ENCODE measurements around the gene OR4B1.
"Not testable (repeated sequence)": the region's sequence is repeated elsewhere in the genome, so short reads cannot be mapped to it uniquely, and the experiment has no call there.

The OR4B1 gene

GRCh38 chr11:48216510-48216909 lies at the start of gene OR4B1:
OR4B1 (plus strand) TSS chr11:48216810; CDS start chr11:48216810, 0 bp downstream.
- DNase-seq: no peak

- no peak for DNase-seq
Measured at GRCh38 chr11:48167380-48167779, 49.2 kb upstream of the OR4B1 start.

GRCh38 chr11:48168815-48169214 lies 47.8 kb upstream of the OR4B1 start:
- DNase-seq: no peak

GRCh38 chr11:48169259-48169658 lies 47.4 kb upstream of the OR4B1 start:
- no peak for DNase-seq

- no peak for DNase-seq
Measured at GRCh38 chr11:48169717-48170116, 46.9 kb upstream of the OR4B1 start.

- no peak for DNase-seq
Measured at GRCh38 chr11:48170241-48171233, 46.1 kb upstream of the OR4B1 start.

GRCh38 chr11:48172818-48173609 lies 43.6 kb upstream of the OR4B1 start:
- DNase-seq: peak; percentile 16

GRCh38 chr11:48177661-48178060 lies 38.9 kb upstream of the OR4B1 start:
- DNase-seq: no peak

GRCh38 chr11:48180627-48181026 lies 36.0 kb upstream of the OR4B1 start:
- no peak for DNase-seq

- DNase-seq: no peak
Measured at GRCh38 chr11:48182860-48183526, 33.6 kb upstream of the OR4B1 start.

GRCh38 chr11:48184452-48184851 lies 32.2 kb upstream of the OR4B1 start:
- DNase-seq: no peak

GRCh38 chr11:48190906-48191654 lies 25.5 kb upstream of the OR4B1 start:
- not testable (repeated sequence) for DNase-seq

GRCh38 chr11:48193876-48194275 lies 22.7 kb upstream of the OR4B1 start:
- DNase-seq: no peak

GRCh38 chr11:48207881-48208280 lies 8.7 kb upstream of the OR4B1 start:
- no peak for DNase-seq

- no peak for DNase-seq
Measured at GRCh38 chr11:48210052-48210451, 6.6 kb upstream of the OR4B1 start.

GRCh38 chr11:48228761-48229160 lies 12.2 kb downstream of the OR4B1 start:
- no peak for DNase-seq

GRCh38 chr11:48230057-48230456 lies 13.4 kb downstream of the OR4B1 start:
- DNase-seq: not testable (repeated sequence)

- no peak for DNase-seq
Measured at GRCh38 chr11:48237727-48238126, 21.1 kb downstream of the OR4B1 start.

- no peak for DNase-seq
Measured at GRCh38 chr11:48242501-48242900, 25.9 kb downstream of the OR4B1 start.

- no peak for DNase-seq
Measured at GRCh38 chr11:48244804-48245203, 28.2 kb downstream of the OR4B1 start, which contains the start of gene OR4X2. OR4X2 (plus strand) TSS chr11:48245104; CDS start chr11:48245104, 0 bp downstream.

- no peak for DNase-seq
Measured at GRCh38 chr11:48248902-48249301, 32.3 kb downstream of the OR4B1 start.

GRCh38 chr11:48261600-48261999 lies 45.0 kb downstream of the OR4B1 start:
- no peak for DNase-seq
